AML-193 (cell line): ENCODE results near the gene ADGRG7.

ENCODE experiments used
- DNase-seq, 2 experiments: peaks; one replicate each; lab custom pipeline; 2025; lab: John Stamatoyannopoulos, UW

Gene ADGRG7

DNA sequence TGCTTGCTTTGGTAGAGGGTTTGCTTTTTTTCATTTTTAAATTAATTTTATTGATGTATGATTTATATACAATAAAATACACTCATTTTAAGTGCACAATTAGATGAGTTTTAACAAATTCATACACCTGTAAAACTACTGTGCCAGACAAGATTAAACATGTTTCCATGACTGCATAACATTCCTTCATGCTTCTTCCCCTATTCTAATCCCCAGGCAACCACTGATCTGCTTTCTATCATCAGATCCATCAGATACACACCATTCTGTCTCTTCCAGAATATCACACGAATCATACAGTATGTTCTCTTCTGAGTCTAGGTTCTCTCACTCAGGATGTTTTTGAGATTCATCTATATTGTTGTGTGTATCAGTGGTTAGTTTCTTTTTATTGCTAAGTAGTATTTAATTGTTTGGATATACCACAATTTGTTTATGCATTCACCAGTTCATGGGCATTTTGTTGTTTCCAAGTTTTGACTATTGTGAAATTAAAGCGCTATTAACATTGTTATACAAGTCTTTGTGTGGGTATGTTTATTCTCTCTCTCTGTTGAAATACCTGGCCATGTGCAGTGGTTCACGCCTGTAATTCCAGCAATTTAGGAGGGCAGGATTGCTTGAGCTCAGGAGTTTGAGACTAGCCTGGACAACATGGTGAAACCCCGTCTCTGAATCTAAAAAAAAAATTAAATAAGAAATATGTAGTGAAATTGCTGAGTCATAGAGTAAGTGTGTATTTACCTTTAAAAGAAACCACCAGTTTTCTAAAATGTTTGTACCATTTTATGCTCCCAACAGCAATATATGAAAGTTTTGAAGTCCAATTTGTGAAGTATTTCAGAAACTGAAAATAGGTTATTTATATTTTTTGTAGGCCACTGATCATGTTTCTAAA is 92.9 kb downstream of the ADGRG7 start:
- DNase-seq: no peak

DNA sequence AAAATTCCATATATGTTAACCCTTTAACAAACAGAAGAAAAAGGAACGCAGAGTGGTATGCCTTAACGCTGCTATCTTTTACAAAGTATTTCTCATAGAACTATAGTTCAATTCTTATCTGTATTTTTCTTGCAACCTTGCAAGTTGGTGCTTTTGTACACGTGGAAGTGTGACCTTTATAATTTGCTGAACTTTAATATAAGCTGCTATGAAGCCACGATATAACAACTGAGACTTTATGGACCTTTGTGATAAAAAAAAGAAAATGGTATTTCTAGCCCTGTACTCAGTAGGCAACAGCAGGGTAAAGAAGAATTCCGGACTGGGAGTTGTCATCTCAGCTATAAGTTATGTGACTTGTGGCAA is 93.6 kb downstream of the ADGRG7 start:
- no peak for DNase-seq

DNA sequence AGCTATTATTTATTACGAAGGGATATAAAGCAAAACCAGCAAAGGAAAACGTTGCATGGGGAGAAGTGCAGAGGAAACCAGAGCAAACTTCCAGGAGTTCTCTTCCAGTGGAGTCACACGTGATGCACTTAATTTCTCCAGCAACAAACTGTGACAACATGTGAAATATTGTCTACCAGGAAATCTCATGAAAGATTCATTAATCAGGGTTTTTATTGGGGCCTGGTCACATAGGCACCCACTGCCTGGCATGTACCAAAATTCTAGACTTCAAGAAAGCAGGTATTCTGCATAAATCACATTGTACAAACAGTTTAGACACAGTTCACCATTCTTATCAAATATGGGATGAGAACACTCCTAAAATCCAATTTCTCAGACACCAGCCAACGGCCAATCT is 94.5 kb downstream of the ADGRG7 start:
- DNase-seq: no peak

- DNase-seq: no peak
Observed at GRCh38 chr3:100706365-100706764, 97.0 kb downstream of the ADGRG7 start.

GRCh38 chr3:100708644-100708988 is 99.2 kb downstream of the ADGRG7 start:
- DNase-seq: no peak

DNA sequence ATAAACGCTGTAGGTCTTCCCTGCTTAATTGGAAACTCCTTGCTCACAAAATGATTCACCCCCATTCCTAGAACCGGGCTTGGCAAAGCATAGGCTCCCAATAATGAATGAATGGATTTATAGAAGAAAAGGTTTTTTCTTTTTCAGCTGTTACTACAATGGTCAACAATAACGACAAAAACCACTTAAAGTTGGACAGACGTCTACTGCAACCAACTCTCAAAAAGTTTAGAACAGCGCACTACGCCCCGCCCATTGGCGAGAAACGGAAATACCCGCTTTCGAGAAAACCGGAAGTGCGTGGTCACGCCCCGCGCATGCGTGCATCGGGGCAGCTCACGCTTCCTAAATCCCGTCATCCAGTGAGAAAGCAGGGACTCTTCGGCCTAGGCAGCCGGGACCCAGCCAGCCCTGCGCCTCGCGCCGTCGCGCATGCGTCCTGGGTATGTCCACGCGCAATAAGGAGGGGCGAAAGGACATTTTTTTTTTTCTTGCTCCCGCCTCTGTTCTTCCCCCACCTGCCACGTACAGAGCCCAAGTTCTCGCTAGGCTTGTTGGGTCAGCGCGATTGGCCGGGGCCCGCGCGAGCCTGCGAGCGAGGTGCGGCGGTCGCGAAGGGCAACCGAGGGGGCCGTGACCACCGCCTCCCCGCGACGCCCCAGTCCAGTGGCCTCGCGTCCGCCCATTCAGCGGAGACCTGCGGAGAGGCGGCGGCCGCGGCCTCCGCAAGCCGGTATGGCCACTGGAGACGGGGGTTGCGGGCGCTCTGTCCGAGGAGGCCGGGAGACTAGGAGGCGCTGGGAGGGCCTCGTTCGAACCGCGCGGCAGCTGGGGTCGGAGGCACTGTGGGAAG is 99.8 kb downstream of the ADGRG7 start, which contains the start of gene TFG:
Gene TFG (plus strand): TSS at position 506 of the 853 bp plus-strand sequence. CDS start 4,192 bp downstream, outside the sequence.
- DNase-seq: peak; percentile 99

DNA sequence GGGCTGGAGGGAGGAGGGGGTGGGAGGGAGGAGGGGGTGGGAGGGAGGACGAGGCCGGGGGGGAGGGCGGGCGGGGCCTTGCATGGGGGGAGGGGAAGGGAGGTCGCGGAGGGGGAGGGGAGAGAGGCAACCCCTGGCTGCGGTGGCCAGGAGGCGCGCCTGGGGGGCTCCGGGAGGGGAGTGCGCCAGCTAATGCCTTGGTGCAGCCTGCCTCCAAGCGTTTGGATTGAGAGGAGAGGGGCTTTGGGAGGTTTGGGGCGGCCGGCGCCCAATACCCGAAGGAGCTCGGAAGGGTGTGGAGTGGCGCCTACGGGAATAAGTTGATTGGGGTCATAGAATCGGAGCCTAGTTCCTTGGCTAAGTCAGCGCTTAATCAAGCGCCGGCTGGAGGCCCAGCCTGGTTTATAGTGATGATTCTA is 100.5 kb downstream of the ADGRG7 start:
- no peak for DNase-seq

- DNase-seq: peak; percentile 80 to 87
Observed at GRCh38 chr3:100710261-100710968, 101.0 kb downstream of the ADGRG7 start.

- no peak for DNase-seq
Observed at GRCh38 chr3:100715176-100715575, 105.8 kb downstream of the ADGRG7 start.

- DNase-seq: no peak
Observed at GRCh38 chr3:100717063-100717462, 107.7 kb downstream of the ADGRG7 start.

- no peak for DNase-seq
Observed at GRCh38 chr3:100717637-100718487, 108.5 kb downstream of the ADGRG7 start.

GRCh38 chr3:100719136-100719535 is 109.7 kb downstream of the ADGRG7 start:
- DNase-seq: no peak

GRCh38 chr3:100720426-100720825 is 111.0 kb downstream of the ADGRG7 start:
- DNase-seq: no peak

DNA sequence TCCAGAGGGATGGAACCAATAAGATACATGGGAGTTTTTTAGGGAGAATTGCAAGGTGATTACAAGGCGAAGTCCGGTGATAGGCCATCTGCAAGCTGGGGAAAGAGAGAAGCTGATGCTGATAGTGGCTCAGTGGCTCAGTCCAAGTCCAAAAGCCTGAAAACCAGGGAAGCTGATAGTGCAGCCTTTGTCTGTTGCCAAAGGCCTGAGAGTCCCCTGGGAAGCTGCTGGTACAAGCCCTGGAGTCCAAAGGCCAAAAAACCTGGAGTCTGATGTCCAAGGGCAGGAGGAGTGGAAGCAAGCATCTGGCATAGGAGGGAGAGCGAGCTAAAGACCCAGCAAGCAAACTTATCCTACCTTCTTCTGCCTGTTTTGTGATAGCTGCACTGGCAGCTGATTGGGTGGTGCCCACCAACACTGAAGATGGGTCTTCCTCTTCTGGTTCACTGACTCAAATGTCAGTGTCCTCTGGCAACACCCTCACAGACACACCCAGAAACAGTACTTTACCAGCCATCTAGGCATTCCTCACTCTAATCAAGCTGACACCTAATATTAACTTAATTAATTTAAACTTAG is 116.6 kb downstream of the ADGRG7 start:
- DNase-seq: no peak

- DNase-seq: no peak
Observed at GRCh38 chr3:100726706-100727105, 117.3 kb downstream of the ADGRG7 start.

DNA sequence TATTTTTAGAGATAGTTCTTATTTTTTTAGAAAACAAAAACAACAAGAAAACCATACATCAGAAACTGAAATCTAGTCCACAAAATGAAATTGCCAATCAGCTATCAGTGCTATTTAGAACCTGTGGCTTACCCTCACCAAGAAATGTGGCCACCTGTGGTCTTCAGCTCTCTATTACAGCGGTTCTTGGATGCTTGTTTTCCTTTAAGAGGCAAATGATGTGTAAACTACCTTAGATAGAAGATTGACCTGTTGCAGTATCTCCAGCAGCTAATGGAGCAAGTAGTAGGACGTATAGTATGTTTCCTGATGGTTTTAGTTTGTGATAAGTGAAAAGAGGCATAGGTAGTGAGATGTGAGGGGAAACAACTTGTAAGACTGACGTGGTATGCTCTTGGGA is 121.1 kb downstream of the ADGRG7 start:
- no peak for DNase-seq

GRCh38 chr3:100732435-100732834 is 123.0 kb downstream of the ADGRG7 start:
- no peak for DNase-seq

DNA sequence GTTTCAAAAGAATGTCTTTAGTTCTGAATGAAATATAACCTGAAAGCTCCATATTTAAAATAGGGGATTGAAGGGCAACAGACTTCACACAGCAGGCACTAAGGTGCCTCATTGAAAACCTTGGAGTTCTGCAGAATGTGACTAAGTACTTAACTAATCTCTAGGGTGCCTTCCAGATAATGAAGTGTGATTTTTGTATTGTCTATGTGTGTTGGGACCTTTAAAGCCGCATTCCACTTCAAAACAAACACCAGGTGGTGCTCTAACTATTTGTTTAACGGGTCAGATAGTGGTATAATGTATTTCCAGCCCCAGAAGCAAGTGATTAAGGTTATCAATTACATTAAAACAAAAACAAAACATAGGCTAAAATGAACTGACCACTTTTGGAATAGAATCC is 127.9 kb downstream of the ADGRG7 start:
- peak in 1 of 2 experiments; percentile 18 for DNase-seq

- no peak for DNase-seq
Observed at GRCh38 chr3:100740207-100740606, 130.8 kb downstream of the ADGRG7 start.

- DNase-seq: no peak
Observed at GRCh38 chr3:100743535-100743934, 134.1 kb downstream of the ADGRG7 start.

- no peak for DNase-seq
Observed at GRCh38 chr3:100744671-100745070, 135.3 kb downstream of the ADGRG7 start.
